Urinary bladder (tissue), 4 donors: ENCODE data around the gene TVP23A. TPM values are rescaled to one million over a fixed set of nuclear protein-coding genes. Genes with fewer than 3 reads are reported as not detected.

Source experiments
- DNase-seq: peaks from one replicate; pipeline ENCODE4 v3.0.0-alpha.2; 2015; ENCODE audit errors: extremely low spot score
- H3K27ac ChIP-seq: one replicate; pipeline ENCODE4 v1.5.1; 2013; ENCODE audit warnings: low read depth, mild to moderate bottlenecking, moderate library complexity
- H3K36me3 ChIP-seq: one replicate; pipeline ENCODE4 v1.6.1; 2013; ENCODE audit warnings: mild to moderate bottlenecking, moderate library complexity; ENCODE audit not compliant: insufficient read depth
- H3K4me1 ChIP-seq: one replicate; pipeline ENCODE4 v1.6.1; 2013; ENCODE audit warnings: mild to moderate bottlenecking, moderate library complexity; ENCODE audit not compliant: insufficient read depth
- H3K4me3 ChIP-seq: one replicate; pipeline ENCODE4 v1.5.1; 2013; ENCODE audit warnings: low read depth, low read length
- WGBS: extraction: QIAGEN DNeasy Blood & Tissue Kit; methylation state at CpG from one replicate; pipeline ENCODE4 v1.1.7; 2013; 5-methylcytosine and 5-hydroxymethylcytosine counted together
- polyA plus RNA-seq: library from polyadenylated mRNA; stranded (reverse); fragments of 200-250 nt; gene quantifications from one replicate; pipeline ENCODE4 v1.2.3, GENCODE V29; 2013
- total RNA-seq: library from RNA; depleted of rRNA; stranded (reverse); fragments of >200 nt; gene quantifications from one replicate; pipeline ENCODE4 v1.2.3, GENCODE V29; 2014
- donor health status: healthy with polysubstance abuse.
- donor health status: healthy.

TVP23A gene
- total and polyA plus RNA-seq, 2 donors = 0.53 to 3.7 TPM

DNA sequence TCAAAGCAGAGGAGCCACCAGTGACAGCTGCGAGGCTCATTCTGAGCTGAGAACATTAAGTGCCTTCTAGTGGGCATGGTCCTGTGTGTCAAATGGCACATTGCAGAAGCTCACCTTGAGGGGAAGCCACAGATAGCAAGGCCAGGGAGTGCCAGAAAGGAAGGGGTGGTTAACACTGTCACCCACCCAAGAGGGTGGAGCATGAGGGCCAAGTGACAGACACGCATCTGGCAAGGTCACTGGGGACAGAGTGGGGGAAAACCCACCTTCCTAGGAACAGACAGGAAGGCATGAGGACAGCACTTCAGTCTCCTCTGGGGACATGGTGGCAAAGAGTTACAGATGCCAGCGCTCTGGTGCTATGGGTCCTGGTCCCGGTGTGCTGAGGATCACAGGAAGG lies 52.8 kb downstream of the TVP23A start:
- Histone ChIP-seq H3K4me3 (no peak overlapping the region), H3K4me1 (no peaks in the 10 kb centered on the region), H3K36me3 (peaks cover 3% of the 10 kb centered on the region), H3K27ac (no peak overlapping the region)
- no peak for DNase-seq
- WGBS = 85% methylated on average over 4 of the region's 4 CpGs

DNA sequence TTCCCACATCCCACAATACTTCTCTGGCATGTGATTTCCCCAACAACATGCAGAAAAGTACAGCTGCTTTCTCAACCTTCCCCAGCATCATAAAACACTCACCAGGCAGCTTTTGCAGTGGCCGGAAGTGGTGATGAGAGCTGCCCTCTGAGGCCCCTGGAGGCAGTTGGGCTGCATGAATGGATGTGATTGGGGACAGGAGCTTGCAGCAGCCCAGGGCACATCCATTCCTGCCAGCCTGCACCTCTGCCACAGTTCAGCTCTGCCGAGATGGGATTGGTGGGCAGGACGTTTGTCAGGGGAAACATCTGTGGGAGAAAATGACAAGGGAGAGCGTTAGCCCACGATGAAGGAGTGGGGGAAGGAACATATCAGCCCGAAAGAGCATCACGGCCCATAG lies 55.1 kb downstream of the TVP23A start:
- Histone ChIP-seq H3K36me3 (peaks cover 8% of the 10 kb centered on the region), H3K4me1 (no peaks in the 10 kb centered on the region), H3K27ac (no peak overlapping the region), H3K4me3 (no peak overlapping the region)
- WGBS = 96% methylated on average over 7 of the region's 7 CpGs
- no peak for DNase-seq

DNA sequence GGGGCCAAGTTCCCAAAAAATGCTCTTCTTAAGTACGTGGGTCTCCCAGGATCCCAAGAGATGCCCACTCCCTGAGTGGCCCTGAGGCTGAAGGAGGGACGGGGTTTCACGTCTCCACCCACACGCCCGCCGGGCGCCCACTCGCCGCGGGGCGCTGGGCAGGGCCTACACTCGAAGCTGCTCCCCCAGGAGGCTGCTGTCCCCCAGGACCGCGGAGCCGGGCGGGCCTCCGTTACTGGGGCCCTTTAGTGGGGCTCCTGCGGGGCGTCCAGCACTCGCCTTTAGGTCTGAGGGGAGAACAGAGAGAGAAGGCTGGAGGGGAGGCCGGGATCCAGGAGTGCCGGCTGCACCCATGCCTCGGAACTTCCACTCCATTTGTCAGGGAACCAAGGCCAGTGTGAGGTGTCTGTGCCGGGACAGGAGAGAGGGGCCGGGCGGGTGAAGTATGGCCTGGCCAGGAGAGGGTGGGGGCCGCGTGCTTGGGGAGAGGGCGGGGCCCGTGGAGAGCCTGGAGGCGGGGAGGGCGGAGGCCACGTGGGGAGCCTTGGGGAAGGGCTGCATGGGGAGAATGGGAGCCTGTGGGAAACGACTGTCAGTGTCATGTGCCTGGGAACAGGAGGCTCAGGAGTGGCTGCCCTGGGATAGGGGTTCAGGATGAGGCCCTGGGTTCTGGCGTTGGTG lies 56.1 kb downstream of the TVP23A start:
- no peak overlapping the region for H3K27ac ChIP-seq
- H3K4me3 ChIP-seq = no peak overlapping the region
- peaks cover 8% of the 10 kb centered on the region for H3K36me3 ChIP-seq
- no peaks in the 10 kb centered on the region for H3K4me1 ChIP-seq
- no peak for DNase-seq
- 93% methylated on average over 35 of the region's 35 CpGs for WGBS

DNA sequence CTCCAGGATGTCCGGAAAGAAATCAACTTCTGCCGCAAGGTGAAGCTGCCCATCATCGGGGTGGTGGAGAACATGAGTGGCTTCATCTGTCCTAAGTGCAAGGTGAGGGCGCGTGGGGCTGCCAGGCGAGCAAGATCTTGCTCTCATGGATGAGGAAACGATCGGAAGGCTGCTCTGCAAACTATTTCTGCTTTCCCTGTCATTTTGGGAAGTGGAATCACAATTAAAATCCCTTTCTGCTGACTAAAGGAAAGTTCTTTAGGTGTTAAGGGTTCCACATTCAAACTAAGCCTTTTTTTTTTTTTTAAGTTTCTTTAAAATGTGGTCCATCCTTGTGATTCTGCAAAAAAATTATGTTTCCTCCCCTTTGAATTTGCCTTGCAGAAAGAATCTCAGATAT lies 57.2 kb downstream of the TVP23A start:
- WGBS = 93% methylated on average over 8 of the region's 8 CpGs
- no peak overlapping the region for H3K27ac ChIP-seq
- H3K36me3 ChIP-seq = peaks cover 8% of the 10 kb centered on the region
- H3K4me1 ChIP-seq = no peaks in the 10 kb centered on the region
- H3K4me3 ChIP-seq = no peak overlapping the region
- DNase-seq = no peak

GRCh38 chr16:10760858-10761257 lies 57.7 kb downstream of the TVP23A start:
- no peaks in the 10 kb centered on the region for H3K4me1 ChIP-seq
- DNase-seq = no peak
- H3K36me3 ChIP-seq = peaks cover 8% of the 10 kb centered on the region
- H3K4me3 ChIP-seq = no peak overlapping the region
- H3K27ac ChIP-seq = no peak overlapping the region
- WGBS = 83% methylated on average over 3 of the region's 3 CpGs

DNA sequence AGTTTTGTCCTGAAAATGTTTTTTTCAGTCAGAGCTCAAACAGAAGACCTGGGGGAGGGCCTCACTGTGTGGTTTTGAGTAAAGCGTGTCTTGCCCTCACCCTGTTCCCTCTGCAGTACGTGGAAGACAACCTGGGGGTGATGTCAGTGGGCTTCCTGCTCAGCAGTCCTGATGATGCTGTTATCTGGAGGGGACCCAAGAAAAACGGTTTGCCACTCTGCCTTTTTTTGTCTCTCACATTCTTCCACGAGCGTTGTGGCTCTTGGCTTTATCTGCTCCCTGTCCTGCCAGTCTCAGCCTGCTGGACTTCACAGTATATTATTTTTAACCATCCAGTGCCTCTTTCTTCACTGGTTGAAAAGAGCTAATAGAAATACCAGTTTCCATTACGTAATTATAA lies 62.0 kb downstream of the TVP23A start:
- Histone ChIP-seq H3K4me3 (no peak overlapping the region), H3K4me1 (no peaks in the 10 kb centered on the region), H3K36me3 (peaks cover 8% of the 10 kb centered on the region), H3K27ac (no peak overlapping the region)
- 71% methylated on average over 6 of the region's 6 CpGs for WGBS
- no peak for DNase-seq

DNA sequence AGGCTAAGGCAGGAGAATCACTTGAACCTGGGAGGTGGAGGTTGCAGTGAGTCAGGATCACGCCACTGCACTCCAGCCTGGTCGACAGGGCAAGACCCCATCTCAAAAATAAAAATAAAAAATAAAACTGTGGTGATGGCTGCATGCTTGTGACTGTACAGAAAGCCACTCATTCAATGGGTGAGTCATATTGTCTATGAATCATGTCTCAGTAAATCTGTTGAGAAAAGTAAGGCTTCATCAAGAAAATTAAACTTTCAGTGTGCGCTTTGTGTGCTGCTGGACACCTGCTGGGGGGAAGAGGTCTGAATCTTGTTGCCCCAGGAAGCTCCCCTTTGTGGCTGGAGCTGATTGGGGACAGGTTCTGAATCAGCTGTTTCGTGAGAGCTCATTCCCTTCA lies 63.7 kb downstream of the TVP23A start:
- peaks cover 8% of the 10 kb centered on the region for H3K36me3 ChIP-seq
- no peak overlapping the region for H3K27ac ChIP-seq
- no peaks in the 10 kb centered on the region for H3K4me1 ChIP-seq

GRCh38 chr16:10753670-10754069 lies 64.9 kb downstream of the TVP23A start:
- Histone ChIP-seq H3K36me3 (peaks cover 2% of the 10 kb centered on the region), H3K4me1 (no peaks in the 10 kb centered on the region), H3K27ac (no peak overlapping the region), H3K4me3 (no peak overlapping the region)
- WGBS = 94% methylated on average over 7 of the region's 7 CpGs
- no peak for DNase-seq

More for the DNA sequence above, 63.7 kb downstream of the TVP23A start:
- H3K4me3 ChIP-seq = no peak overlapping the region
- no peak for DNase-seq
- WGBS = 91% methylated on average over 4 of the region's 4 CpGs

DNA sequence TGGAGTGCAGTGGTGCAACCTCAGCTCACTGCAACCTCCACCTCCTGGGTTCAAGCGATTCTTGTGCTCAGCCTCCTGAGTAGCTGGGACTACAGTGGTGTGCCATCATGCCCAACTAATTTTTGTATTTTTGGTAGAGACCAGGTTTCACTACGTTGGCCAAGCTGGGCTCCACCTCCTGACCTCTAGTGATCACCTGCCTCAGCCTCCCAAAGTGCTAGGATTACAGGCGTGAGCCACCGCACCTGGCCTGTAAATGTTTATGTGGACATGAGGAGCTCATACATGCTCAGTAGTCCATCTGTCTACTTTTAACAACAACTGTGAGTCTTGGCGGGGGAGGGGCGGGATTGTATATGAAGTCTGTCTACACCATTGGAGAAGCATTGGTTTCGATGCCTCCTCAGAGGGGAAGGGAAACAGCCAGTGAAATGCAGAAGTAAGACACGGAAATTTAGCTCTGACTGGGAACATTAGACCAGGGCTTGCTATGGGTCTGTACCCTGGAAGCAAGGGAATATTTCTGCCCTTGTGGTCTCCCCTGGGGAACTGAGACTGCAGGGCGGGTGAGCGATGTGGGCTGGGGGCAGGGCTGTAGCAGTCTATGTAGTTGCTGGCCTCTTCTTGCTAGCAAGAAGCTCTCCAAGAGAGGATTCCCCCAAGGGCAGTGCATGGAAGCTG lies 65.6 kb downstream of the TVP23A start:
- Histone ChIP-seq H3K36me3 (peaks cover 2% of the 10 kb centered on the region), H3K27ac (no peak overlapping the region), H3K4me3 (no peak overlapping the region), H3K4me1 (no peaks in the 10 kb centered on the region)
- WGBS = 88% methylated on average over 10 of the region's 10 CpGs
- no peak for DNase-seq

DNA sequence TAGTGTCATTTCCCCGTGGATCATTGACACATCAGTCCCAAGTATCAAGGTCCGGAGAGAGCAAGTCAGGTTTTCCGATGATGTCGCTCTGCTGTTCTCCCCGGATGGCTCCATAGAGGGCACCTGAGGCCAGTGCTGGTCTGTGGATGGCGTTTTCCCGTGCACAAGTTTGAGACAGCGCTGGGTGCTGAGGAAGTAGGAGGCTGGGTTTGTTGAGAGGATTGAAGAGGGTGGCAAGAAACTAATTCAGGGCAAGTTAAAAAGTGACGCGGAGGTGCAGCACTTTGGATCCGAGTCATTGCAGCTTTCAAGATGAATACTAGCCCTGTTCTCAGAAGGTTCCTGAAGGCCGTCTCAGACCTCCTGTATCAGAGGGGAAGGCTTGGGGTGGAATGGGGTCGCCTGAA lies 67.3 kb downstream of the TVP23A start:
- Histone ChIP-seq H3K4me1 (no peaks in the 10 kb centered on the region), H3K36me3 (peaks cover 2% of the 10 kb centered on the region), H3K4me3 (no peak overlapping the region), H3K27ac (no peak overlapping the region)
- DNase-seq = no peak
- WGBS = 79% methylated on average over 13 of the region's 13 CpGs

DNA sequence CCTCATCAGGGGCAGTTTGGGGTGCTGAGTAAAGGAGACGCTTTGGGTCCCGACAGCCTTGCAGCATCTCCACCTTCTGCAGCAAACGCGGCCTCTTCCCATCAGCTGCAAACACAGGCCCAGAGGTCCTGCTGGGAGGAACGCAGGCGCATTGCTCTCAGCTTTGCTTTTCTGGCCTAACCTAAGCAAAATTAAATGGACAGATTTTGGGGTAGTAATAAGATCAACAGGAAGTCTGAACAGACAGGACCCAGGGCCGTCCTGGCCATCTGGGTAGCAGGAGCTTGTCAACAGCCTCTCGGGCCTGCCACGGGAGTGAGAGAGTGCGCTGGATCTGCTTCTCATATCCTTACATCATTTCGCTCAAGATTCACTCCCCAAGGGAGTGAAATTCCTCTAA lies 67.8 kb downstream of the TVP23A start:
- Histone ChIP-seq H3K4me3 (no peak overlapping the region), H3K4me1 (no peaks in the 10 kb centered on the region), H3K36me3 (peaks cover 2% of the 10 kb centered on the region), H3K27ac (no peak overlapping the region)
- no peak for DNase-seq
- WGBS = 85% methylated on average over 11 of the region's 11 CpGs

- no peak for DNase-seq
- Histone ChIP-seq H3K4me1 (no peaks in the 10 kb centered on the region), H3K4me3 (no peak overlapping the region), H3K27ac (no peak overlapping the region), H3K36me3 (no peaks in the 10 kb centered on the region)
- 52% methylated on average over 2 of the region's 2 CpGs for WGBS
Measured at GRCh38 chr16:10745841-10746240, 72.8 kb downstream of the TVP23A start.

DNA sequence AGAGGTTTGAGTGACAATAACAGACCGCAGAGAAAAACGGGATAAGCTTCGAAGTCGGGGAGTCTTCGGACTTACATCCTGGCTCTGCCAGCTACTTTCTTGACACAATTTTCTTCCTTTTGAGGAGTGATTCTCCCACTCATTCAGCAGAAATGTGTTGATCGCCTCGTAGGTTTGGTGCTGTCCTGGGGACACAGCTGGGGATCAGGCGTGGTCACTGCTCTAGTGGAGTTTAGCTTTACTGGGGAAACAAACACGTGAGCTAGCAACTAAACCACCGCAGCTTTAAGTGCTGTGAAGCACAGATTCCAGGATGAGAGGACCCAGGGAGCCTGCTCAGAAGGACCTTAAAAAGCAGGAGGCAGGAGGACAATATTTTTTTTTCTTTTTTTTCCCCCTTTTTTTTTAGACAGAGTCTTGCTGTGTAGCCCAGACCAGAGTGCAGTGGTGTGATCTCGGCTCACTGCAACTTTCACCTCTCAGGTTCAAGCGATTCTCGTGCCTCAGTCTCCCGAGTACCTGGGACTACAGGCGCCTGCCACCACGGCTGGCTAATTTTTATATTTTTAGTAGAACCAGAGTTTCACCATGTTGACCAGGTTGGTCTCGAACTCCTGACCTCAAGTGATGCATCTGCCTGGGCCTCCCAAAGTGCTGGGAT lies 74.1 kb downstream of the TVP23A start:
- H3K27ac ChIP-seq = peak overlapping the region; percentile 33
- DNase-seq = no peak
- no peaks in the 10 kb centered on the region for H3K4me1 ChIP-seq
- no peaks in the 10 kb centered on the region for H3K36me3 ChIP-seq
- 39% methylated on average over 17 of the region's 17 CpGs for WGBS
- peak overlapping the region; percentile 4 for H3K4me3 ChIP-seq
